ENCODE measurements around the gene ACTL7B.

ACTL7B gene

DNA sequence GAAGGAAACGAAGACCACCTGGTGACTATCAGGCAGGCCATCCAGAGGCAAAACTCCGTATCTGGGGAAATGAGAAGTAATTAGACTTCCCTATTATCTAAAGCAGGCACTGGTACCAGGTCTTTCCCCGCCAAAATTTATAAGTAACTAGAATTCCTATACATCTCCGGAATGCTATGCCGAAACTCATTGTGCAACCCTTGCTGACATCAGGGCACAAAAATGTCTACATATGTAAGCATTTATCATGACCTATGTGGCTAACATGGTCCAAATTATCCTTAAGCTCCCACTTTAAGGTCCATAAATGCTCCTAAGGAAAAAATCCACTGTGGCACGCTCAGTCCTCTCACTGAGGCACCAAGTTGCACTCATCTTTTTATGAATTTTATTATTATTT is 17.8 kb downstream of the ACTL7B start:
- peaks cover 3% of the 10 kb centered on the region; the same call in 1 of the 2 replicates for H3K27me3 ChIP-seq (ENCODE audit: control insufficient read depth, low read length)
- H3K4me3 ChIP-seq (ENCODE audit: low read length) = no peak overlapping the region
- no peak for TF ChIP-seq EZH2phosphoT487 (IDR thresholded peaks at IDR 0.05; ENCODE audit: borderline replicate concordance, low read length)
- no peak for TF ChIP-seq CTCF (IDR thresholded peaks at IDR 0.05; ENCODE audit: low read depth, low read length, poor library complexity, severe bottlenecking)
- H3K36me3 ChIP-seq (ENCODE audit: control insufficient read depth, low read length) = no peaks in the 10 kb centered on the region
- no peaks in the 10 kb centered on the region for H4K20me1 ChIP-seq (ENCODE audit: control insufficient read depth, insufficient read depth, low read depth, low read length)
- H3K9me3 ChIP-seq (ENCODE audit: control insufficient read depth, insufficient read depth, low read length) = no peaks in the 10 kb centered on the region
- H3F3A ChIP-seq (ENCODE audit: control insufficient read depth, insufficient read depth) = no peaks in the 10 kb centered on the region
- H3K79me2 ChIP-seq (ENCODE audit: control insufficient read depth, low read length) = no peaks in the 10 kb centered on the region
- no peaks in the 10 kb centered on the region for H3K4me1 ChIP-seq (ENCODE audit: control insufficient read depth, low read length)
- no peaks in the 10 kb centered on the region for H3K9me2 ChIP-seq (replicated peaks; ENCODE audit: control insufficient read depth, low read length)
- H3K27ac ChIP-seq (ENCODE audit: low read depth, low read length) = no peak overlapping the region
- H3K4me2 ChIP-seq (ENCODE audit: low read length) = no peak overlapping the region

- H3K9me2 ChIP-seq (replicated peaks; ENCODE audit: control insufficient read depth, low read length) = no peaks in the 10 kb centered on the region
- H3K36me3 ChIP-seq (ENCODE audit: control insufficient read depth, low read length) = no peaks in the 10 kb centered on the region
- no peaks in the 10 kb centered on the region for H3F3A ChIP-seq (ENCODE audit: control insufficient read depth, insufficient read depth)
- no peaks in the 10 kb centered on the region for H4K20me1 ChIP-seq (ENCODE audit: control insufficient read depth, insufficient read depth, low read depth, low read length)
- H3K4me1 ChIP-seq (ENCODE audit: control insufficient read depth, low read length) = no peaks in the 10 kb centered on the region
- TF ChIP-seq EZH2phosphoT487 (IDR thresholded peaks at IDR 0.05; ENCODE audit: borderline replicate concordance, low read length) = no peak
- no peak for TF ChIP-seq CTCF (IDR thresholded peaks at IDR 0.05; ENCODE audit: low read depth, low read length, poor library complexity, severe bottlenecking)
- H3K27ac ChIP-seq (ENCODE audit: low read depth, low read length) = no peak overlapping the region
- H3K9me3 ChIP-seq (ENCODE audit: control insufficient read depth, insufficient read depth, low read length) = no peaks in the 10 kb centered on the region
- H3K79me2 ChIP-seq (ENCODE audit: control insufficient read depth, low read length) = no peaks in the 10 kb centered on the region
- no peak overlapping the region for H3K4me3 ChIP-seq (ENCODE audit: low read length)
- peaks cover 3% of the 10 kb centered on the region; the same call in 1 of the 2 replicates for H3K27me3 ChIP-seq (ENCODE audit: control insufficient read depth, low read length)
- H3K4me2 ChIP-seq (ENCODE audit: low read length) = no peak overlapping the region
Measured at GRCh38 chr9:108837530-108837929, 18.3 kb downstream of the ACTL7B start.

GRCh38 chr9:108836781-108837180 is 19.0 kb downstream of the ACTL7B start:
- Histone ChIP-seq H3K27ac (ENCODE audit: low read depth, low read length) (no peak overlapping the region), H3K9me2 (replicated peaks; ENCODE audit: control insufficient read depth, low read length) (no peaks in the 10 kb centered on the region), H4K20me1 (ENCODE audit: control insufficient read depth, insufficient read depth, low read depth, low read length) (no peaks in the 10 kb centered on the region), H3K4me2 (ENCODE audit: low read length) (no peak overlapping the region), H3K27me3 (ENCODE audit: control insufficient read depth, low read length) (peaks cover 3% of the 10 kb centered on the region; the same call in 1 of the 2 replicates), H3K9me3 (ENCODE audit: control insufficient read depth, insufficient read depth, low read length) (no peaks in the 10 kb centered on the region), H3K36me3 (ENCODE audit: control insufficient read depth, low read length) (no peaks in the 10 kb centered on the region), H3F3A (ENCODE audit: control insufficient read depth, insufficient read depth) (no peaks in the 10 kb centered on the region), H3K79me2 (ENCODE audit: control insufficient read depth, low read length) (no peaks in the 10 kb centered on the region), H3K4me3 (ENCODE audit: low read length) (no peak overlapping the region), H3K4me1 (ENCODE audit: control insufficient read depth, low read length) (no peaks in the 10 kb centered on the region)
- TF ChIP-seq CTCF (IDR thresholded peaks at IDR 0.05; ENCODE audit: low read depth, low read length, poor library complexity, severe bottlenecking) = no peak

- no peaks in the 10 kb centered on the region for H3K9me2 ChIP-seq (replicated peaks; ENCODE audit: control insufficient read depth, low read length)
- no peaks in the 10 kb centered on the region for H3F3A ChIP-seq (ENCODE audit: control insufficient read depth, insufficient read depth)
- no peak overlapping the region for H3K27ac ChIP-seq (ENCODE audit: low read depth, low read length)
- TF ChIP-seq EZH2phosphoT487 (IDR thresholded peaks at IDR 0.05; ENCODE audit: borderline replicate concordance, low read length) = no peak
- no peak for TF ChIP-seq CTCF (IDR thresholded peaks at IDR 0.05; ENCODE audit: low read depth, low read length, poor library complexity, severe bottlenecking)
- H3K27me3 ChIP-seq (ENCODE audit: control insufficient read depth, low read length) = peaks cover 3% of the 10 kb centered on the region; the same call in 1 of the 2 replicates
- no peaks in the 10 kb centered on the region for H3K4me1 ChIP-seq (ENCODE audit: control insufficient read depth, low read length)
- no peak overlapping the region for H3K4me3 ChIP-seq (ENCODE audit: low read length)
- H3K9me3 ChIP-seq (ENCODE audit: control insufficient read depth, insufficient read depth, low read length) = no peaks in the 10 kb centered on the region
- H4K20me1 ChIP-seq (ENCODE audit: control insufficient read depth, insufficient read depth, low read depth, low read length) = no peaks in the 10 kb centered on the region
- H3K4me2 ChIP-seq (ENCODE audit: low read length) = no peak overlapping the region
- no peaks in the 10 kb centered on the region for H3K36me3 ChIP-seq (ENCODE audit: control insufficient read depth, low read length)
- no peaks in the 10 kb centered on the region for H3K79me2 ChIP-seq (ENCODE audit: control insufficient read depth, low read length)
Measured at GRCh38 chr9:108836319-108836718, 19.5 kb downstream of the ACTL7B start.
